ENCODE measurements around the gene HMBS.

- TF ChIP-seq CTCF (IDR thresholded peaks at IDR 0.05) (peak in 4 of 6 experiments; percentile 12 to 53 (median 35)), POLR2A (IDR thresholded peaks at IDR 0.05) (no peak)
These were observed 49.8 kb downstream of the HMBS start for GRCh38 chr11:119134389-119134978.
